C4-2B (cell line): Measurements from ENCODE around the gene ZNF287.
"Not testable (repeated sequence)": the region's sequence is repeated elsewhere in the genome, so short reads cannot be mapped to it uniquely, and the experiment has no call there.

ENCODE experiments used
- H3K27ac ChIP-seq: fragments of 450-650 bp; 2 replicates; pipeline ENCODE4 v1.5.1; 2017
- CTCF ChIP-seq: fragments of 450-650 bp; conservative IDR thresholded peaks from 2 replicates; pipeline ENCODE4 v1.5.1; 2017; ENCODE audit warnings: mild to moderate bottlenecking
- ZFX ChIP-seq: fragments of 450-650 bp; IDR thresholded peaks from 2 replicates; pipeline ENCODE4 v1.6.1; 2017

ZNF287 gene

DNA sequence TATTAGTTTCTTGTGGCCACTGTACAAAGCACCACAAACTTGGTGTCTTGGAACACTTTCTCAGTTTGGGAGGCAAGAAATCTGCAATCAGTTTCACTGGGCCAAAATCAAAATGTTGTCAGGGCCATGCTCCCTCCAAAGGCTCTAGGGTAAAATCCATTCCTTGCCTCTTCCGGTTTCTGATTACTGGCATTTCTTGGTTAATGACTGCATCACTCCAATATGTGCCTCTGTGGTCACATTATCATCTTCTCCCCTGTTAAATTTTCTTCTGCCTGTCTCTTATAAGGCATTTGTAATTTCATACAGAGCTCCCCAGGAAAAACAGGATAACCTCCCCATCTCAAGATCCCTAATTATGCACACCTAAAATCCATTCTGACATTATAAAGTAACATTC lies 34.8 kb downstream of the ZNF287 start:
- H3K27ac ChIP-seq: no peak overlapping the region
- TF ChIP-seq ZFX (no peak), CTCF (no peak)

GRCh38 chr17:16529906-16530305 lies 39.1 kb downstream of the ZNF287 start:
- TF ChIP-seq CTCF (no peak), ZFX (no peak)

GRCh38 chr17:16527298-16527697 lies 41.7 kb downstream of the ZNF287 start:
- no peak for TF ChIP-seq ZFX
- TF ChIP-seq CTCF: no peak
- no peak overlapping the region for H3K27ac ChIP-seq

More at GRCh38 chr17:16529906-16530305, 39.1 kb downstream of the ZNF287 start:
- no peak overlapping the region for H3K27ac ChIP-seq

- peak; percentile 10 for TF ChIP-seq CTCF
- not testable (repeated sequence) for H3K27ac ChIP-seq
Measured at GRCh38 chr17:16525556-16525955, 43.4 kb downstream of the ZNF287 start.

GRCh38 chr17:16521070-16521727 lies 47.8 kb downstream of the ZNF287 start:
- TF ChIP-seq CTCF (peak; percentile 95), ZFX (no peak)
- H3K27ac ChIP-seq: no peak overlapping the region

DNA sequence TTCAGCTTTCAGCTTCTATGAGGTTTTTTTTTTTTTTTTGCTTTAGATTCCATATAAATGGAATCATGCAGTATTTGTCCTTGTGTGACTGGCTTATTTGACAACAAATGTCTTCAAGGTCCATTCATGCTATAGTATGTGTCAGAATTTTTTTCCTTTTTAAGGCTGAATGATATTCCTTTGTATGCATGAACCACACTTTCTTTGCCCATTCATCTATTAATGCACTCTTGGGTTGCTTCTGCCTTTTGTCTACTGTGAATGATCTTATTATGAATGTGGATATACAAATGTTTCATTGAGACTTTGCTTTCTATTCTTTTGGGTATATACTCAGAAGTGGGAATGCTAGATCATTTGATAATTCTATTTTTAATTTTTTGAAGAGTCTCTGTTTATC lies 50.0 kb downstream of the ZNF287 start:
- no peak for TF ChIP-seq ZFX
- TF ChIP-seq CTCF: no peak
- no peak overlapping the region for H3K27ac ChIP-seq

GRCh38 chr17:16517477-16517876 lies 51.5 kb downstream of the ZNF287 start:
- TF ChIP-seq ZFX (no peak), CTCF (no peak)
- H3K27ac ChIP-seq: no peak overlapping the region
